IMR-90 (cell line): ENCODE data around the gene PRUNE2. TPM values are rescaled to one million over a fixed set of nuclear protein-coding genes. Genes with fewer than 3 reads are reported as not detected.

Source experiments
- ATAC-seq: fragments of 200-7000 bp; cut with Tn5 transposase; 2 replicates; pipeline ENCODE4 v1.9.1; 2020; ENCODE audit warnings: low read depth, mild to moderate bottlenecking, moderate library complexity
- BruUV-seq: library from RNA; stranded (reverse); fragments of 400-500 nt; replicated peaks from 2 replicates; lab custom pipeline; 2021; lab: Mats Ljungman, UMichigan
- CTCF ChIA-PET: fragments of 300-600 bp; formaldehyde crosslinking; extraction: SDS; loops from one replicate; lab custom pipeline; 2021; ENCODE audit warnings: antibody characterized with exemption; lab: Yijun Ruan, JAX
- POLR2A ChIA-PET: fragments of 300-600 bp; sonication (Branson Sonifier 250); formaldehyde crosslinking; loops from one replicate; lab custom pipeline; 2022; ENCODE audit warnings: antibody characterized with exemption; ENCODE audit not compliant: unreplicated experiment; lab: Charles Lee
- DNase-seq: peaks from one replicate; pipeline ENCODE4 v3.0.0; 2013
- H2AFZ ChIP-seq: replicated peaks from 2 replicates; pipeline ENCODE3; 2013; ENCODE audit warnings: low read length, mild to moderate bottlenecking; ENCODE audit not compliant: poor library complexity
- H2AK5ac ChIP-seq: 2 replicates; pipeline ENCODE4 v1.6.1; 2013; ENCODE audit warnings: low read depth, low read length, inconsistent platforms
- H2AK9ac ChIP-seq: replicated peaks from 2 replicates; pipeline ENCODE3; 2013; ENCODE audit warnings: mild to moderate bottlenecking, low read depth, low read length, moderate library complexity; ENCODE audit not compliant: poor library complexity
- H2BK120ac ChIP-seq: 2 replicates; pipeline ENCODE4 v1.6.1; 2013; ENCODE audit warnings: low read depth, low read length, inconsistent platforms
- H2BK15ac ChIP-seq: 3 replicates; pipeline ENCODE4 v1.6.1; 2013; ENCODE audit warnings: low read depth, low read length, inconsistent platforms
- H2BK20ac ChIP-seq: 2 replicates; pipeline ENCODE4 v1.6.1; 2013; ENCODE audit warnings: low read depth, mild to moderate bottlenecking, inconsistent platforms, low read length, moderate library complexity
- H2BK5ac ChIP-seq: 2 replicates; pipeline ENCODE4 v1.6.1; 2013; ENCODE audit warnings: mild to moderate bottlenecking, low read depth, low read length, inconsistent platforms; ENCODE audit not compliant: poor library complexity, severe bottlenecking
- H3K14ac ChIP-seq: replicated peaks from 2 replicates; pipeline ENCODE4 v1.6.1; 2013; ENCODE audit warnings: low read depth, low read length, inconsistent platforms
- H3K18ac ChIP-seq: 2 replicates; pipeline ENCODE4 v1.6.1; 2013; ENCODE audit warnings: low read depth, low read length, control low read depth
- H3K23ac ChIP-seq: 2 replicates; pipeline ENCODE4 v1.6.1; 2013; ENCODE audit warnings: low read depth, low read length, inconsistent platforms
- H3K27ac ChIP-seq: 2 replicates; pipeline ENCODE4 v1.5.1; 2013; ENCODE audit warnings: mild to moderate bottlenecking, control low read depth, low read length; ENCODE audit not compliant: insufficient read depth
- H3K27me3 ChIP-seq: 2 replicates; pipeline ENCODE4 v1.6.1; 2013; ENCODE audit warnings: low read length; ENCODE audit not compliant: control insufficient read depth, insufficient read depth
- H3K36me3 ChIP-seq: 2 replicates; pipeline ENCODE4 v1.6.1; 2013; ENCODE audit warnings: low read length, mixed read lengths; ENCODE audit not compliant: control insufficient read depth, insufficient read depth
- H3K4ac ChIP-seq: 2 replicates; pipeline ENCODE4 v1.6.1; 2013; ENCODE audit warnings: low read depth, low read length, inconsistent platforms
- H3K4me1 ChIP-seq: 2 replicates; pipeline ENCODE4 v1.6.1; 2013; ENCODE audit warnings: low read length, mixed read lengths; ENCODE audit not compliant: control insufficient read depth, insufficient read depth
- H3K4me2 ChIP-seq: 2 replicates; pipeline ENCODE4 v1.6.1; 2013; ENCODE audit warnings: low read depth, mild to moderate bottlenecking, control low read depth, low read length, moderate library complexity
- H3K4me3 ChIP-seq: 2 replicates; pipeline ENCODE4 v1.5.1; 2013; ENCODE audit warnings: low read depth, mild to moderate bottlenecking, control low read depth, low read length, moderate library complexity; ENCODE audit not compliant: insufficient read depth
- H3K56ac ChIP-seq: 2 replicates; pipeline ENCODE4 v1.6.1; 2013; ENCODE audit warnings: low read length, inconsistent platforms; ENCODE audit not compliant: insufficient read depth; ENCODE audit errors: extremely low read depth
- H3K79me1 ChIP-seq, 2 experiments: 2 replicates each; pipeline ENCODE4 v1.6.1; 2013; ENCODE audit warnings: low read length in 2 of 2, inconsistent platforms in 1 of 2, low read depth in 1 of 2
- H3K9ac ChIP-seq: 2 replicates; pipeline ENCODE4 v1.6.1; 2013; ENCODE audit warnings: low read depth, low read length, control low read depth
- H3K9me1 ChIP-seq: 2 replicates; pipeline ENCODE4 v1.6.1; 2013; ENCODE audit warnings: low read length, inconsistent platforms; ENCODE audit not compliant: insufficient read depth
- H3K9me3 ChIP-seq: 2 replicates; pipeline ENCODE4 v1.6.1; 2013; ENCODE audit warnings: low read length; ENCODE audit not compliant: control insufficient read depth, insufficient read depth
- H4K20me1 ChIP-seq: 2 replicates; pipeline ENCODE4 v1.6.1; 2013; ENCODE audit warnings: low read length, inconsistent platforms; ENCODE audit not compliant: insufficient read depth
- H4K5ac ChIP-seq: 2 replicates; pipeline ENCODE4 v1.6.1; 2013; ENCODE audit warnings: mild to moderate bottlenecking, low read depth, low read length, control low read depth
- H4K8ac ChIP-seq, 2 experiments: 2 replicates each; pipeline ENCODE4 v1.6.1; 2013; ENCODE audit warnings: low read depth in 2 of 2, low read length in 2 of 2, control low read depth in 1 of 2, inconsistent platforms in 1 of 2
- H4K91ac ChIP-seq: 2 replicates; pipeline ENCODE4 v1.6.1; 2013; ENCODE audit warnings: low read depth, low read length, inconsistent platforms; ENCODE audit not compliant: insufficient read depth
- CHD1 ChIP-seq: IDR thresholded peaks from 2 replicates; pipeline ENCODE4 v1.6.1; 2012; ENCODE audit warnings: low read depth, low read length, improper control_type of control experiment
- FOS ChIP-seq: fragments of 150-350 bp; IDR thresholded peaks from 2 replicates; pipeline ENCODE4 v1.6.1; 2016; ENCODE audit warnings: low read depth, low read length
- MAFK ChIP-seq: IDR thresholded peaks from 2 replicates; pipeline ENCODE4 v1.6.1; 2012; ENCODE audit warnings: low read depth, low read length, improper control_type of control experiment
- MAZ ChIP-seq: IDR thresholded peaks from 2 replicates; pipeline ENCODE4 v1.6.1; 2012; ENCODE audit warnings: low read depth, mild to moderate bottlenecking, low read length, improper control_type of control experiment, moderate library complexity, borderline replicate concordance
- RFX5 ChIP-seq: IDR thresholded peaks from 2 replicates; pipeline ENCODE4 v1.8.0; 2012; ENCODE audit warnings: low read depth, mild to moderate bottlenecking, low read length, moderate library complexity
- SMC3 ChIP-seq: fragments of 150-350 bp; IDR thresholded peaks from 2 replicates; pipeline ENCODE4 v1.6.1; 2016; ENCODE audit warnings: low read depth, mild to moderate bottlenecking, antibody characterized with exemption, low read length, moderate library complexity
- WGBS, 2 experiments: methylation state at CpG; one replicate each; pipeline versions ENCODE4 v1.1.5 to v1.1.7; 2013; ENCODE audit warnings: missing lambda C conversion rate in 2 of 2; ENCODE audit not compliant: insufficient read length in 1 of 2; ENCODE audit errors: extremely low coverage in 2 of 2; 5-methylcytosine and 5-hydroxymethylcytosine counted together
- dilution Hi-C: fragments of 300-500 bp; cut with HindIII; formaldehyde crosslinking; loops from one replicate; pipeline ENCODE4 v1.14.3; 2018; ENCODE audit warnings: low sequenced_read_pairs; ENCODE audit not compliant: unreplicated experiment
- in situ Hi-C: fragments of 300-500 bp; cut with MboI; formaldehyde crosslinking; loops from 3 replicates; pipeline ENCODE4 v1.14.3; 2019; ENCODE audit warnings: low sequenced_read_pairs, inconsistent platforms, mixed read lengths
- intact Hi-C: fragments of 100-400 bp; cut with micrococcal nuclease; formaldehyde crosslinking; loops from 2 replicates; pipeline ENCODE4 v1.10.0; 2022
- polyA plus RNA-seq, 3 experiments: library from polyadenylated mRNA; depleted of rRNA; stranded (reverse); fragments of >200 nt; gene quantifications; 2 replicates each; pipeline ENCODE4 v1.2.3, GENCODE V29; 2012; ENCODE audit warnings: low replicate concordance in 1 of 3
- total RNA-seq: library from RNA; depleted of rRNA; stranded (reverse); fragments of >200 nt; gene quantifications from 2 replicates; pipeline ENCODE4 v1.2.3, GENCODE V29; 2012
- TF ChIP-seq, protein P1 (sequence below): fragments of 150-350 bp; IDR thresholded peaks from 2 replicates; pipeline ENCODE4 v1.6.1; 2016; ENCODE audit warnings: low read depth, mild to moderate bottlenecking, low read length, moderate library complexity, borderline replicate concordance

PRUNE2 gene
- total and polyA plus RNA-seq, 2 of the 4 experiments (the other 2 are of a cell fraction): 0.70 to 1.6 TPM

DNA sequence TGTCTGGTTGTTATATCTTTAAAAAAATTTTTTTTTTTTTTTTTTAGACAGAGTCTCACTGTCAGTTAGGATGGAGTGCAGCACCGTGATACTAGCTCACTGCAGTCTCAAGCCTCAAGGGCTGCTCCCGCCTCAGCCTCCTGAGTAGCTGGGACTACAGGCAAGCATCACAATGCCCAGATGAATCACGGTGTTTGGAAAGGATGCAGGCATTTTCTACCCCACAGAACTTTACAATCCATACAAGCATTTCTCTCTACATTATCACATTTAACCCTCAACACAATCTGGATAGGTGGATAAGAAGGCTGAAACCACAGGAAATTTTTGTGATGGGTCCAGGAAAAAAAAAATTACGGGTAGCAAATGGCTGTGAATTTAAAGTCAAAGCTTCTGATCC, 147.4 kb downstream of the PRUNE2 start:
- H4K5ac ChIP-seq: no peak overlapping the region
- no peak overlapping the region for H4K91ac ChIP-seq
- H3K9me3 ChIP-seq: no peaks in the 10 kb centered on the region
- H3K18ac ChIP-seq: no peak overlapping the region
- H3K23ac ChIP-seq: no peak overlapping the region
- H4K20me1 ChIP-seq: no peaks in the 10 kb centered on the region
- intact Hi-C loops: no loop called here
- H3K36me3 ChIP-seq: no peaks in the 10 kb centered on the region
- DNase-seq: no peak
- H2AFZ ChIP-seq: no peak overlapping the region
- in situ Hi-C loops: no loop called here
- H3K4me1 ChIP-seq: no peaks in the 10 kb centered on the region
- H3K4ac ChIP-seq: no peak overlapping the region
- H3K9me1 ChIP-seq: no peaks in the 10 kb centered on the region
- no CpG with 5 or more reads among the region's 4 CpGs for WGBS, 2 experiments
- H3K79me1 ChIP-seq: no peaks in the 10 kb centered on the region
- H3K56ac ChIP-seq: no peak overlapping the region
- no peak overlapping the region for H4K8ac ChIP-seq
- H2AK9ac ChIP-seq: no peak overlapping the region
- H2BK5ac ChIP-seq: no peak overlapping the region
- H3K27me3 ChIP-seq: peaks cover 5% of the 10 kb centered on the region
- TF ChIP-seq RFX5: no peak
- no peak for TF ChIP-seq SMC3
- no peak for TF ChIP-seq MAZ
- TF ChIP-seq MAFK: no peak
- TF ChIP-seq, protein P1, sequence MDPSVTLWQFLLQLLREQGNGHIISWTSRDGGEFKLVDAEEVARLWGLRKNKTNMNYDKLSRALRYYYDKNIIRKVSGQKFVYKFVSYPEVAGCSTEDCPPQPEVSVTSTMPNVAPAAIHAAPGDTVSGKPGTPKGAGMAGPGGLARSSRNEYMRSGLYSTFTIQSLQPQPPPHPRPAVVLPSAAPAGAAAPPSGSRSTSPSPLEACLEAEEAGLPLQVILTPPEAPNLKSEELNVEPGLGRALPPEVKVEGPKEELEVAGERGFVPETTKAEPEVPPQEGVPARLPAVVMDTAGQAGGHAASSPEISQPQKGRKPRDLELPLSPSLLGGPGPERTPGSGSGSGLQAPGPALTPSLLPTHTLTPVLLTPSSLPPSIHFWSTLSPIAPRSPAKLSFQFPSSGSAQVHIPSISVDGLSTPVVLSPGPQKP: no peak
- TF ChIP-seq FOS: no peak
- TF ChIP-seq CHD1: no peak
- no peak for ATAC-seq
- no peak overlapping the region for H2AK5ac ChIP-seq
- no peak overlapping the region for H3K14ac ChIP-seq
- no peak overlapping the region for H3K27ac ChIP-seq
- CTCF ChIA-PET: interaction anchor here (0.6 to 1.2 kb wide), 2 partner anchors 50 to 238 kb away, joined by 3 to 4 read pairs; no protein-coding TSS in a partner anchor
- H2BK15ac ChIP-seq: no peak overlapping the region
- H2BK120ac ChIP-seq: no peak overlapping the region
- no peak overlapping the region for H3K4me3 ChIP-seq
- no peak overlapping the region for H3K9ac ChIP-seq
- POLR2A ChIA-PET: interaction anchor here (0.6 kb wide), 1 partner anchor 384 kb away, joined by 3 read pairs; no protein-coding TSS in a partner anchor
- H2BK20ac ChIP-seq: no peak overlapping the region
- no peak overlapping the region for H3K4me2 ChIP-seq
- dilution Hi-C loops: no loop called here
- BruUV-seq: no TSS peak
